C4-2B (cell line): ENCODE results near the gene PSPN.
"Not testable (repeated sequence)": the region's sequence is repeated elsewhere in the genome, so short reads cannot be mapped to it uniquely, and the experiment has no call there.

ENCODE experiments used
- ZFX ChIP-seq: fragments of 450-650 bp; IDR thresholded peaks from 2 replicates; pipeline ENCODE4 v1.6.1; 2017
- TF ChIP-seq, protein P1 (sequence below): fragments of 450-650 bp; conservative IDR thresholded peaks from 2 replicates; pipeline ENCODE4 v1.5.1; 2017; ENCODE audit warnings: mild to moderate bottlenecking

- TF ChIP-seq, protein P1, sequence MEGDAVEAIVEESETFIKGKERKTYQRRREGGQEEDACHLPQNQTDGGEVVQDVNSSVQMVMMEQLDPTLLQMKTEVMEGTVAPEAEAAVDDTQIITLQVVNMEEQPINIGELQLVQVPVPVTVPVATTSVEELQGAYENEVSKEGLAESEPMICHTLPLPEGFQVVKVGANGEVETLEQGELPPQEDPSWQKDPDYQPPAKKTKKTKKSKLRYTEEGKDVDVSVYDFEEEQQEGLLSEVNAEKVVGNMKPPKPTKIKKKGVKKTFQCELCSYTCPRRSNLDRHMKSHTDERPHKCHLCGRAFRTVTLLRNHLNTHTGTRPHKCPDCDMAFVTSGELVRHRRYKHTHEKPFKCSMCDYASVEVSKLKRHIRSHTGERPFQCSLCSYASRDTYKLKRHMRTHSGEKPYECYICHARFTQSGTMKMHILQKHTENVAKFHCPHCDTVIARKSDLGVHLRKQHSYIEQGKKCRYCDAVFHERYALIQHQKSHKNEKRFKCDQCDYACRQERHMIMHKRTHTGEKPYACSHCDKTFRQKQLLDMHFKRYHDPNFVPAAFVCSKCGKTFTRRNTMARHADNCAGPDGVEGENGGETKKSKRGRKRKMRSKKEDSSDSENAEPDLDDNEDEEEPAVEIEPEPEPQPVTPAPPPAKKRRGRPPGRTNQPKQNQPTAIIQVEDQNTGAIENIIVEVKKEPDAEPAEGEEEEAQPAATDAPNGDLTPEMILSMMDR: not testable (repeated sequence)
- not testable (repeated sequence) for TF ChIP-seq ZFX
These were observed 24.6 kb upstream of the PSPN start for GRCh38 chr19:6400062-6400944.
